Gastrocnemius medialis (tissue), 4 donors: ENCODE data around the gene CNTF.

Experiments used
- CTCF ChIP-seq, 5 experiments: fragments of 450-650 bp in 3 of 5; fragments of 200-600 bp in 2 of 5; sonication (generic) in 2 of 5; IDR thresholded peaks in 4 of 5; conservative IDR thresholded peaks in 1 of 5; 1 replicate in 4 of 5; 2 replicates in 1 of 5; pipeline ENCODE4 v1.5.1; 2016 to 2019; ENCODE audit warnings: antibody characterized with exemption in 5 of 5, mild to moderate bottlenecking in 3 of 5, moderate library complexity in 3 of 5
- POLR2A ChIP-seq, 2 donors: fragments of 450-650 bp; IDR thresholded peaks; one replicate each; pipeline ENCODE4 v1.6.1; 2017; ENCODE audit warnings: antibody characterized with exemption in 2 of 2, mild to moderate bottlenecking in 2 of 2, moderate library complexity in 2 of 2

- TF ChIP-seq CTCF (IDR thresholded peaks at IDR 0.05 in 4 of 5, conservative IDR thresholded peaks at IDR 0.05 in 1 of 5) (no peak), POLR2A (IDR thresholded peaks at IDR 0.05) (no peak)
Observed at GRCh38 chr11:58652726-58653280, 30.3 kb downstream of the CNTF start.
